Endodermal cell (in vitro differentiated cells): ENCODE data around the gene PDE4C. TPM values are rescaled to one million over a fixed set of nuclear protein-coding genes. Genes with fewer than 3 reads are reported as not detected.

Source experiments
- DNase-seq: peaks from one replicate; pipeline ENCODE4 v3.0.0-alpha.2; 2017
- H3K27ac ChIP-seq: 2 replicates; pipeline ENCODE4 v1.5.1; 2013; ENCODE audit warnings: mild to moderate bottlenecking, low read depth, low read length, moderate library complexity
- H3K27me3 ChIP-seq: 2 replicates; pipeline ENCODE4 v1.6.1; 2013; ENCODE audit warnings: mild to moderate bottlenecking, low read length, moderate library complexity; ENCODE audit not compliant: insufficient read depth, control insufficient read depth, poor library complexity, severe bottlenecking
- H3K36me3 ChIP-seq: 2 replicates; pipeline ENCODE4 v1.7.0; 2013; ENCODE audit warnings: mild to moderate bottlenecking, low read length, moderate library complexity; ENCODE audit not compliant: control insufficient read depth, insufficient read depth
- H3K4me1 ChIP-seq: one replicate; pipeline ENCODE4 v1.7.0; 2013; ENCODE audit warnings: low read length; ENCODE audit not compliant: control insufficient read depth, insufficient read depth
- H3K4me3 ChIP-seq: 2 replicates; pipeline ENCODE4 v1.5.1; 2013; ENCODE audit warnings: mild to moderate bottlenecking, low read length, moderate library complexity
- H3K9ac ChIP-seq: 2 replicates; pipeline ENCODE4 v1.6.1; 2013; ENCODE audit warnings: mild to moderate bottlenecking, low read length, moderate library complexity; ENCODE audit not compliant: poor library complexity, severe bottlenecking; ENCODE audit errors: extremely low read depth
- H3K9me3 ChIP-seq: 2 replicates; pipeline ENCODE4 v1.6.1; 2013; ENCODE audit warnings: mild to moderate bottlenecking, low read length, moderate library complexity; ENCODE audit not compliant: control insufficient read depth
- H3K27ac Mint-ChIP-seq: 2 replicates; pipeline ENCODE4 v1.8.0; 2020; ENCODE audit warnings: mixed read lengths
- H3K27me3 Mint-ChIP-seq: 2 replicates; pipeline ENCODE4 v1.8.0; 2021; ENCODE audit warnings: mild to moderate bottlenecking, mixed read lengths; ENCODE audit not compliant: insufficient read depth
- H3K36me3 Mint-ChIP-seq: 2 replicates; pipeline ENCODE4 v1.8.0; 2020; ENCODE audit warnings: low read depth, mixed read lengths
- H3K4me1 Mint-ChIP-seq: 2 replicates; pipeline ENCODE4 v1.8.0; 2020; ENCODE audit warnings: mixed read lengths
- H3K4me3 Mint-ChIP-seq: 2 replicates; pipeline ENCODE4 v1.8.0; 2020; ENCODE audit warnings: mild to moderate bottlenecking, moderate library complexity, mixed read lengths
- H3K9me3 Mint-ChIP-seq: 2 replicates; pipeline ENCODE4 v1.8.0; 2020; ENCODE audit warnings: mild to moderate bottlenecking, mixed read lengths
- CTCF ChIP-seq: fragments of 200-600 bp; sonication (generic); conservative IDR thresholded peaks from 2 replicates; pipeline ENCODE4 v1.5.0; 2021; ENCODE audit warnings: antibody characterized with exemption, mild to moderate bottlenecking
- WGBS, 2 experiments: methylation state at CpG; one replicate each; pipeline versions ENCODE4 v1.1.5 to v1.1.7; 2013; ENCODE audit warnings: missing lambda C conversion rate in 2 of 2, mixed read lengths in 1 of 2; ENCODE audit not compliant: insufficient coverage in 1 of 2, insufficient read length in 1 of 2; 5-methylcytosine and 5-hydroxymethylcytosine counted together
- long read RNA-seq, 4 experiments: library from polyadenylated mRNA in 2 of 4; library from RNA in 1 of 4; library from capped mRNA in 1 of 4; stranded (forward) in 3 of 4; unstranded in 1 of 4; transcript quantifications; one replicate each; pipeline ENCODE4 v2.0.0, GENCODE V29; 2020 to 2021; ENCODE audit warnings: inconsistent platforms in 1 of 4
- polyA plus RNA-seq, 2 experiments: library from polyadenylated mRNA; stranded (reverse); fragments of 50-300 nt; gene quantifications; one replicate each; pipeline ENCODE4 v1.2.3, GENCODE V29; 2013
- total RNA-seq, 2 donors: library from RNA; stranded (reverse); fragmentation: NEBNext Ultra II Directional in 1 of 2; extraction: Animal tissue kit (Norgen Biotek cat#: 25700) in 1 of 2; gene quantifications; 2 replicates in 1 of 2; 3 replicates in 1 of 2; pipeline ENCODE4 v1.2.1, GENCODE V29; 2021

Gene PDE4C
- 1 to 10 TPM; 1.1 to 2.4 TPM for total RNA-seq
- polyA plus RNA-seq (2013, experiment 1 of 2) = 0.93 TPM
- polyA plus RNA-seq (2013, experiment 2 of 2) = 1.1 TPM
- long read RNA-seq, experiment 1 = 0 reads
- long read RNA-seq, experiment 2 = 0 reads
- long read RNA-seq, experiment 3, partial matches to known transcripts = 1 of 2 reads
- long read RNA-seq, experiment 3, other reads (novel, unspliced or antisense) = 0 of 2 reads
- long read RNA-seq, experiment 4, partial matches to known transcripts = 0 of 1 reads
- long read RNA-seq, experiment 4, other reads (novel, unspliced or antisense) = 1 of 1 reads

GRCh38 chr19:18225702-18226468, at the start of gene PDE4C:
TSS of gene PDE4C (minus strand) at chr19:18226438. CDS start at chr19:18226415, 23 bp downstream.
- Mint-ChIP-seq H3K4me3 (peak within 1 kb of the TSS; percentile 81), H3K9me3 (no peaks in the 10 kb centered on the region), H3K36me3 (no peaks in the 10 kb centered on the region), H3K27ac (no peak within 1 kb of the TSS), H3K4me1 (peaks cover 6% of the 10 kb centered on the region), H3K27me3 (peaks cover 42% of the 10 kb centered on the region)
- Histone ChIP-seq H3K4me1 (no peaks in the 10 kb centered on the region), H3K9ac (no peak within 1 kb of the TSS), H3K27ac (no peak within 1 kb of the TSS), H3K4me3 (peak within 1 kb of the TSS; percentile 90), H3K9me3 (no peaks in the 10 kb centered on the region), H3K27me3 (peaks cover 36% of the 10 kb centered on the region), H3K36me3 (no peaks in the 10 kb centered on the region)
- 31 to 32% methylated on average over 22 to 51 of the region's 51 CpGs for WGBS, 2 experiments
- DNase-seq = peak; percentile 72
- TF ChIP-seq CTCF = no peak

- peaks cover 29% of the 10 kb centered on the region for H3K36me3 Mint-ChIP-seq
- no peaks in the 10 kb centered on the region for H3K9me3 Mint-ChIP-seq
- no peak overlapping the region for H3K9ac ChIP-seq
Measured at GRCh38 chr19:18274781-18275356, 48.6 kb upstream of the PDE4C start.

More at GRCh38 chr19:18274781-18275356, 48.6 kb upstream of the PDE4C start:
- TF ChIP-seq CTCF = no peak
- Mint-ChIP-seq H3K27me3 (peaks cover 2% of the 10 kb centered on the region), H3K27ac (no peak overlapping the region), H3K4me3 (no peak overlapping the region), H3K4me1 (peaks cover 15% of the 10 kb centered on the region)
- H3K4me3 ChIP-seq = no peak overlapping the region
- no peak overlapping the region for H3K27ac ChIP-seq
- H3K27me3 ChIP-seq = no peaks in the 10 kb centered on the region
- H3K36me3 ChIP-seq = peaks cover 27% of the 10 kb centered on the region
- H3K4me1 ChIP-seq = no peaks in the 10 kb centered on the region
- peak; percentile 76 for DNase-seq
- 92 to 94% methylated on average over 8 to 12 of the region's 13 CpGs for WGBS, 2 experiments
- no peaks in the 10 kb centered on the region for H3K9me3 ChIP-seq
